D341Med (cell line): Measurements from ENCODE around the gene CDCA4.

Source experiments
- DNase-seq: peaks from one replicate; pipeline ENCODE4 v3.0.0; 2012; ENCODE audit warnings: low spot score

CDCA4 gene

DNA sequence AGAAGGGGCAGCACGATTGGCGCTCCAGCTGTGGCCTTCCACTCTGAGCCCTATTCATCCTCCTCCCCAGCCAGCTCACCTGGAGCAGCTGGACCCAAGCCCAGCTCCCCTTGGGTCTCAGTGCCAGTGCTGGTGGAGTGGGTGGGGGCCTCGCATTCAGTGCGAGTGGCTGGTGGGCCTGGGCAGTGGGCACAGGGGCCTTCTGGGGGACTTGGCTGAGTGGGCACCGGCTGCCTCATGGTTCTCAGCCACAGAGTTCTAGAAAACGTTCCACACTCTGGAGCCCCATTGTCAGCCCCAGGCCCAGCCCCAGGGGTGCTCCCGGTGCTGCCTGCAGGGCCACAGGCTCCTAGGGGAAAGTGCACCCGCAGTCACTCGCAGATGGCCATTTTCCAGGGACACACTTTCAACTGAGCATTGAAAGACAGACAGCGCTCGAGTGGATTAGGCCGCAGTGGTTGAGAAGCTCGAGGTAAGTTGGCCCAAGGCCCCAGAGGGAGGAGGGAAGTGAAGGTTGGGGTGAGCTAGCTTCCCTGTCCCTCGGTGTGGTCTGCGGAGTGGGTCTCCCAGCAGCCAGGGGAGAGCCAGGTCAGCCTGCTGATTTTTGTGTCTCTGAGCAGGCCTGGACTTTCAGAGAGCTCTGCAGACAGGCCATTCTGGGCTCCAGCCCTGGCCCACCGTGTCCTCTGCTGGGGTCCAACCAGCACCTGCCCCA, 31.5 kb downstream of the CDCA4 start:
- no peak for DNase-seq

DNA sequence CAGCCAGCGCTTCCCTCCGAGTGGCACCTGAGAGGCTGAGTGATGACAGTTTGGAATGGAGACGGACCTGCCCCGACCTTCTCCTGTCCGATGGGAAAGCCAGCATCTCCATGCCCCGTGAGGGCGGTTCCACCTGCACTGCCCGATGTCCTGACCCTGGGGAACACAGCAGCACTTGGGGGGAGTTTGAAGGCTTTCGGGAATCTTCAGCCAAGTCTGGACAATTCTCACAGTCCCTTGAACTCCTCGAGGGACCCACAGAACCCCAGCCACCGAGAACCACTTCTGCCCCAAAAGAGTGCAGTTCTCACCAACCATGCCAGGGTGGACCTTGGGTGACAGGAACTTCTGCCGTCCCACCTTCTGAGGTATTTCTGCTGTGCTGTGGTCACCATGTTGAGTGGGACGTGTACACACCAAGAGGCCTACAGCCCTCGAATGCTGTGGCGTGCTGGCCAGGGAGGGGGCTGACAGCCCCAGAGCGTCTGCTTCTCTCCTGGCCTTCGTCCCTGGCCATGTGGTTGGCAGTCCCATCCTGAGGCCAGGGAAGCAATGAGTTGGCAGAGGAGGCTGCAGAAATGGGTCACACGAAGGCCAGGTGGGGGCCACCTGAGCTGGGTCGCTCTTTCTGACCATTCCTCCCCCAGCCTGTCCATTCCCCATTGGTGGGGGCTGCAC, 34.3 kb downstream of the CDCA4 start:
- no peak for DNase-seq

DNA sequence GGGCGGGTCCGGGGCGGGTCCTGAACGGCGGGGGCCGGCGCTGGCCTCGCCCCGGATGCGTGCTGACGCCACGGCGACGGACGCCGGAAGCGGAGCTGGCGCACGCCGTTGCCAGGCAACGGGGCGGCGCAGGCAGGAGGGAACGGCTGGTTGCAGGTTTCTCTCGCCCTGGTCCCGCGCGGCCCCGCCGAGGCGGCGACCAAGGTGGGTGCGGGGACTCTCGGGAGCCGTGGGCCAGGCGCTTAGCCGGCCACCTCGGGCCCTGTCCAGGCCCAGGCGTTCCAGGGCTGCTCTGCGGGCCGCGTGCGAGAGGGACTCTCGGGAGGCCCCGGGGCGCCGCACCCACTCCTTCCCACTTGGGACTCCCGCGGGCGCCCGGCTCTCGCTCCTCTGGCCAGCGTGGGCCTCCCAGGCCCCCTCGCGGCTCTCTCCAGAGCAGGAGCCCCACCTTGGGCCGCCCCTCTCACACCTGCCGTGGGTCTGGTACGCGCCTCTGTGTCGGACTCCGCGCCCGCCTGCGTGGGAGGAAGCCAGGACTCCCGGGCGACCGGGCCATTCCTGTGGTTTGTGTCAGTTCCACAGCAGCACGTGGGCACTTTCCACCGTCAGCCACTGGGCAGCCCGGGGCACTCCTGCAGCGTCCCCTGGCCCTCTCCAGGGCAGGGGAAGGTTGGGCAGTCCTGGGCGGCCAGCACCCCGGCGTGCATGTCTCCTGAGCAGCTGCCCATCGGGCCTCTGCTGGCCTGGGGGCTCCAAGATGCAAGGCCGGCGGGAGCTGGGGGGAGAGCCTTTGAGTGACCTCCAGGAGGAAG, 35.0 kb downstream of the CDCA4 start, which contains the start of gene CLBA1:
Gene CLBA1 (plus strand): TSS at position 114 of the 812 bp plus-strand sequence. CDS start 644 bp downstream, at position 758.
- peak; percentile 99 for DNase-seq

DNA sequence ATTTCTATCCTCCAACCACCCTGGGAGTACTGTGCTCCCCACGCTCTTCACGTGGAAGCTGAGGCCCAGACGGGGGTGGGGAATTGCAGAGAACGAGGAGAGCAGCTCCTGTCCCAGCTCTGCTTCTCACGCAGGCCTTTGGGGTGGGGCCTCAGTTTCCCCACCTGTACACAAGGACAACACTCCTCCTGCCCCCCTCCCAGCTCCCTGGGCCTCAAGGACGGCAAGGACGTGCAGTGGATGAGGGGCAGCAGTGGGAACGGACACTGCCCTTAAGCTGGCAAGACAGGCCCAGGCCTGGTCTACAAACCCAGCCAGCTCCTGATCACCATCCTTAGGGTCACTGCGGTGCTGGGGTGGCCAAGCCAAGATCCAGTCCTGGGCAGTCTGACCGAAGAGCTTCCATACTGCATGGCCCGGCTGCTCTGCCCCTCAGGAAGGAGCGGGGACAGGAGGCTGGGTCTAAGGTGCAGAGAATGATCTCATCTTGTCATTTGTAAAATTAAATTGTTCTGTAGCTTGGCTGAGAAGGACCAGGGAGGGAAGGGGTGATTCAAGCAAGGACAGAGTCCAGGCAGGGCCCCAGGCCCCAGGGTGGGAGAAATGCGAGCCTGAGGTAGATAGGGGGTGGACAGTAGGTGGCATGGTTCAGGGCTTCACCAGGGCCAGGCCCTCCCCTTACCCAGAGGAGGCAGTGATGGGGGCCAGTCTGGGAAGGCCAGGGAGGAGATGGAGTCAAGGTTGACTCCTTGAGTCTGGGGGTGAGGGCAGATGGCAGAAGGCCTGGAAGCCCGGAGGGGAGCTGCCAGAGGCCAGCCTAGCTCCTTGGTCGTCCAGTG, 36.6 kb downstream of the CDCA4 start:
- DNase-seq, result no peak

DNA sequence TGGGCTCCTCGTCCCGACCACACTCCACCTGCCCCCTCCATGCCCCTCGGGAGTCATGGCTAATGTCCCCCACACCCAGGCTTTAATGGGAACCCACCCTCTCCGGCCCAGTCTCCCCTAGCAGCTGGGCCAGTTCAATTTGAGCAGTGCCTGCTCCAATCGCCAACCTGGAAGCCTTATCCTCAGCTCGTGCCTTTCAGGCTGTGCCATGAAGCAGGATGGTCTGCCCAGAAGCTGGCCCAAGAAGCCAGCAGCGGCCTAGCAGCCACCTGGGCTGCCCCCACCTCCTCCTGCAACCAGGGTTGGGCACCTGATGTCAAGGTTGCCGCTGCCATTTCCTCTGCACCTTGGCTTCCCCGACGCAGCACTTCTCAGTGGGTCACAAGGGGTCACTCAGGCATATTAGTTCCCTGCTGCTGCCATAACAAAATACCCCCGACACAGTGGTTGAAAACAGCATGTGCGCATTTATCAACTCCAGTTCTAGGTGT, 37.6 kb downstream of the CDCA4 start:
- no peak for DNase-seq

DNA sequence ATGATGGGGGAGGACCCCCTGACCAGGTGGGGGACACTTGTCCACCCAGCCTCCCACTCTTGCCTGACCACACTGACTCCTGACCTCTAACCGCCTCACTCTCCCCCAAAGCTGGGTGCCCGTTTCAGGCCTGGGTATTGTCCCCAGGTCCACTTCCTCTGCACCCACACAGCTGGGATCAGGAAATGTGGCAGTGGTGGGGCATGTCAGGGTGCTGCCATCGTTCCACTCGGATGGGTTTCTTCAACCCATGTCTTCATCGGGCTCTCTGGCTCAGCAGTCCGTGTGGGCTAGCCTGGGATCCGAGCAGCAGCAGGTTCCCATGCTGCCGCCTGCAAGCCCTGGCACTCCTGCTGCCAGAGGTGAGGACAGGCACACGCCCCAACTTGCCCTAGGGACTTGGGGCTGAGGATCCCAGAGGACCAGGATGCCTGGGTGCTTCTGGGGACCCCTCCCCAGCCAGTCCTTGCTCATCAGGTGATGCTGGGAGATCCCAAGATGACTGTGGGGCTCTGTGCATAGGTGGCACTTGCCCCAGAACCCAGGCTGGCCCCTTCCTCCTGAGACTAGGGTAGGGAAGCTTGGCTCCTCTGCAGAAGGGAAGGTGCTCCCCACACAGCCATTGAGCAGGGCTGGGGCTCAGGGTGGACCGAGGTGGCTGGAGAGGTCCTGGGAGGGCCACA, 38.2 kb downstream of the CDCA4 start:
- no peak for DNase-seq

DNA sequence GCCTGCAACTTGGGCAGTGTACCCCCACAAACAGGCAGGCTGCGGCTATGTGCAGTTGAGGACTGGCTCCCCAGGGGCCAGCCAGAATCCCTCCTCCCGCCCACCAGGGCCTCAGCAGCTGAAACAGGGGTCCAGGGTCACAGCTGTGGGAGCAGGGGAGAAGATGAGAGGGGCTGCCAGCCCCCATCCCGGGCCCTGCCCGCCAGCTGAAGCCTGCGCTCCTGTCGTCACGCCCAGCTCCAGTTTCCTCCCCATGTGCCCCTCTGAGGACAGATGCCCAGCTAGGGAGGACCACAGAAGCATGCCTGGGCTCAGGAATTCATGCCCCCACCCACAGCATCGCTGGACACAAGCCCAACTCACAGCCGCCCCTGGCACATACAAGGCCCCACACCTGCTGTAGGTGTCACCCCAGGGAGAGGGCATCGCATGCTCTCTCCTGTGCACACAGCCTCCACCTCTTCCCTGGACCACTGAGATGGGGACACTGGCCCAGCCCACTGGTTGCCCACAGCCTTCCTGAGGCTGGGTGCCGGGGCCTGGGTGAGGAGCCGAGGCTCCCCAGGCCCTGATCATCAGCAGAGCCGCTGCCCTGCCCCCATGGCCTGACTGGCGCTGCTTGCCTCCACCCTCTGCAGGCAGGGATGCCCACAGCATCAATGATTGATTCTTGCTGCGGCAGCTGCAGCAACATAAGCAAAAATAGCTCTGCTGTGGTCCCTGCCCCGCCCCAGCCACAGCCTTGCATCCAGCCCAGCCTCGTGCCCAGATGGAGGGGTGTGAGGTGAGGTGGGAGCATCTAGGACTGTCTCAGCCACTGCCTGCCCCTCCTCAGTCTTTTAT, 39.0 kb downstream of the CDCA4 start:
- no peak for DNase-seq

DNA sequence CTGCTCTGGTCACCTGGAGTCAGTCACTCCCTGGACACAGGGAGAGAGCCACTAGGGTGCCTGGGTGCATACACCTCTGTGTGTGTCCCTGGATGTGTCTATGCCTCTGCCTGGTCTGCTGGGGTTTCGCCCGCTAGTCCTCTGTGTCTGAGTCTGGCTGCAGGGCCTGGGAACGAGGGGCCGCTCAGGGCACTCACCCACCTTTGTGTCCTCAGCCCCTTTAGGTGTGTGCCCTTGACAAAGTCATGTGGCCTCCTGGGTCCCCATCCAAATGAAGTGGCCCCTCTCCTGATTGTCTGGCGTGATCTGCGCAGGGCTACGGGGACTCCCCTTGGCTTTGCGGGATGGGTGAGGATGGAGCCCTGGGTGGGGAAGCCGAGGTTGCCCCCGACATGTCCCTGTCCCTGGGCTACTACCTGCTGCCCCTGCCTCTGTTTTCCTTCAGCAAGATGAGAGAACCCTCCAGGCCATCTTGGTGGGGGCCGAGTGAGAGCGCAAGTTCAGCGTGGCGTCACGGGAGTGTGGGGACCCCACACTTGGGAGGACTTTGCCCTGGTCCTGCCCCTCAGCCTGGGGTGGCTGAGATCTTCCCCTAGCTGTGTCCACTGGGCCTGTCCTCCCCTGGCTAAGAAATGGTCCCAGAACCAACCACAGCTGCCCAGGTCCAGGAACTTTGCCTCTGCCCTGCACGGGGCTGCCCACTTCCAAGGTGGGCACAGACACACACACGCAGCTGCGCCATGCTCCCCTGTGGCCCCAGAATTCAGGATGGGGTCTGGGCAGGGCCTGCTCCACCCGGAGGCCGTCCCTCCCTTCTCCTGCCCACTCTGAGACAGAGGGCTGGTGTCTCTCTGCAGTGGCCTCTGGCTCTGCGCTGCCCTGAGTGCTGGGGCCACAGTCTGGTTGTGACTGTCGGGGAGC, 40.0 kb downstream of the CDCA4 start:
- no peak for DNase-seq

DNA sequence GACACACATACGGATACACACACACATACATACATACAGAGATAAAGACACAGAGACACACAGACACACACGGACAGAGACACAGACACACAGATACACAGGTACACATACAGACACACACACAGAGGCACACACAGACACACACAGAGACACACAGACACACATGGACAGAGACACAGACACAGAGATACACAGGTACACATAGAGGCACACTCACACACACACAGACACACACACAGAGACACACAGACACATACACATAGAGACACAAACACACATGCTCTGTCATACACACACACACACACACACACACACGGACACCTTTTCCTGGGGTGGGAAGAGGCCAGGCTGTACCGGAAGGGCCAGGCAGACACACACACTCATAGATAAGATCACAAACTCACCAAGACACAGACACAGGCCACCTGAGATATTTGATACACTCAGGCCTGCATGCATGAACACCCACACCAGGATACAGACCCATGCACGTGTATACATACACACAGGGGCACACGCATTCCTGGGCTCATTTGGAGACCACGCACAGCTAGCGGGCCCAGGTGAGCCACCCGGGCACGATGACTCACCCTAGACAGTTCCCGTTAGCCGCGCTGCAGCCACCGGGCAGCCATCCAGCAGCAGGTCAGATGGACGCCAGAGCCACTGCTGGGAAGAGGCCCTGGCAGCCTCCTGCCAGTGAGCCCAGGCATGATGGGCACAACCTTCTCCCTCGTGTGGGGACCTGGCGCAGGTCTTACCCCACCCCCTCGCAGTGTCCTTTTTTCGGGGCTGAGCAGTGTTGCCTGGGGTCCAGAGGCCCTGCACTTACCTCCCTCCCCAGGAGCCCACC, 40.9 kb downstream of the CDCA4 start:
- no peak for DNase-seq

DNA sequence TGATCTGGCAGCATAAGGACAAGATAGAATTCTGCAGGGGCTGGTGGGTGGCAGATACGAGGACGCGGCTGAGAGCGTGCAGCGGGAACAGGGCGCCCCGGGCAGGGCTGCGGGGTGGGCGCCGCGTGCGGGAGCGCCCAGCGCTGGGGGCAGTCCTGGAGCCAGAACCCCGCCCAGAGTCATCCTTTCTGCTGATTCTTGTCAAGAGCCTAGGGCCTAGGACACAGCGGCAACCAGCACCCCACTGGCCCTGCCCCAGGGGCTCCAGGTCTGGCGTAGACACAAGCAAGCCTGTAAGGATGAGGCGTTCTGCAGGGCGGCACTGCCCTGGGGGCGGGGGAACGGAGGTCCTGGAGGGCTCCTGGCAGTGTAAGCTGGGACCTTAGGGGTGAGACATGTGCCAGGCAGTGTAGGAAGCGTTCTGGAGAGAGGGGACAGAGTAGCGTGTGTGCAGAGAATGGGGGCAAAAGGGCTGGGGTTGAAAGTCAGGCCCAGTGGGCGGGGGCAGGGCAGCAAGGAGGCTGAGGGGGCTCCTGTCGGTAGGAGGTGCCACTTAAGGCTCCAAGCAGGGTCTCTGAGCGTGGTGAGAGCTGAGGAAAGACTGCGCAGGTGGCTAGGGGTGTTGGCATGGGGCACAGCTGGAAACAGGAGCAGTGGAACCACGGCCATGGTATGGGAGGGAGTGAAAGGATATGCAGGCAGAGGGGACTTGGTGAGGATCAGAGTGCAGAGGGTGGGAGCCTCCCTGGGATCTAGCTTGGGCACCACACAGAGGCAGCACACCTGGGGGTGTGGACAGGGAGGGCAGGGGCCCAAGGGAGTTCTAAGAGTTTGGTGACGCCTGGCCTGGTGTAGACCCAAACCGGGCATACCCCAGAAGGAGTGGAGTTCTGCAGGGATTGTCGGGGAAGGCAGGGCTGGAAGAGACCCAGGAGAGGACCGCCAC, 41.9 kb downstream of the CDCA4 start:
- DNase-seq, result no peak

DNA sequence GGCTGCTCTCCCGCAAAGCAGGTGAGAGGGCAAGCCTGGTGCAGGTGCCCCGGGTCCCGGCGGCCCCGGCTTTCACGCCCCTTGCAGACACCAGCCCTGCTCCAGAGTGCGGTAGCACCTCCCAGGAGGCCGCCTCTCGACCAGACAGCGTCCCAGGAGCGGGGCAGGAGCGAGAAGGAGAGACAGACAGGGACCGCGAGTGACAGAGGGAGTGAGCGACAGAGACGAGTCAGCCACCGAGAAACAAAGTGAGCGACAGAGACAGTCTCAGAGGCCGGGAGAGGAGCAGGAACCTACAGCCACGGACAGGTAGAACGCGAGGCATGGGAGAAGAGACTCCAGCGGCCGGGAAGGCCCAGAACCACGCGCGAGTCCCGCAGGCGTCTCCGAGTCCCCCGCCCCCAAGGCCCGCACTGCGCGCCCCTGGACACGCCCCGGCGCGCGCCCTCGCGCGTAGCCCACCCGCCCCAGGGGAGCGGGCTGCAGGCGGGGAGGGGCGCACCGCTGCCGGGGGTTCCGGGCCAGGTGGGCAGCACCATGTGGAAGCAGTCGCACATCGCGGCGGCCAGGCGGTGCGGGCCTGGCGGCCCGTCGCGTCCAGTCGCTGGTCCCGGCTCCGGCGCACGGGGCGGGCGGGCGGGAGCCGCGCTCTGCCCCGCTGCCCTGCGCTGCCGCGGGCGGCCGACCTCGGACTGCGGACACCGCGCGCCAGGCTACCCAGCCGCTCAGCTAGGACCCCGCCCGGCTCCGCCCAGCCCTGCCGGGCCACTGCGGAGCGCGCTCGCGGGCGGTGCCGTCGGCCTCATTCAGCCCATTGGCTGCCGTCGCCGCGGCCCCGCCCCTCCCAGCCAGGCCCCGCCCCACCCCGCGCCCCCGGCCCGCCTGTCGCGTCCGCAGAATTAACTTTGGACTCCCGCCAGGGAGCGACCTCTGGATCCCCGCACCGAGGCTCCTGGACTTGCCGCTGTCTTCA, 42.9 kb downstream of the CDCA4 start, which contains the start of gene AHNAK2:
Gene AHNAK2 (minus strand): TSS at position 694 of the 973 bp plus-strand sequence. CDS start 137 bp downstream, at position 557.
- DNase-seq, result peak; percentile 97

DNA sequence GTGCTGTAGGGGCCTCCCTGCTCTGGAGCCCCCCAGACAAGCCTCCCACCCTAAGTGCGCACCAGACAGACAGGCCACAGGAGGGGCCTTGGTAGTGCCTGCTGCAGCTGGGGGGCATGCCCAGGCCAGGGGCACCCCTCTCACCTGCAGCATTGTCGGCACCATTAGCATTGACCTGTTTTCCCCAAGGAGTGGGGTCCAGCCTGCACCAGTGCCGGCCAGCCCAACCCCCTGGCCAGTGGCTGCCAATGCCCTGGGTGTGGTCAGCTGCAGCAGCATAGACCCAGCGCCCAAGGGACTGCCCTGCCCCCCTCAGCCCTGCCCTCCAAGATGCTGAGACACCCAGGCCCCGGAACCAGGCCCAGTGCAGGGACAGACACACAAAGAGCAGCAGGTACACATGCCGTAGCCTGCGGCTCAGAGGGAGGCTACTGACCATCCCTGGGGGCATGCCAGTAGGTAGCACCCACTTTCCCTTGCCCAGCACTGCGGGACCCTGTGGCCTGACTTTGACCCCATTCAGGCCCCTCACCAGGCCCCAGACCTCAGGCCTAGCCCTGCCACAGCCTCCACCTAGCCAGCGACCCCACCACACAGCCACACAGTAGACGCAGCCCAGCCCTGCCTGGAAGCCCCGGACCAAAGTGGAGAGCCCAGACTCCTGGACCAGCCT, 43.7 kb downstream of the CDCA4 start:
- no peak for DNase-seq

DNA sequence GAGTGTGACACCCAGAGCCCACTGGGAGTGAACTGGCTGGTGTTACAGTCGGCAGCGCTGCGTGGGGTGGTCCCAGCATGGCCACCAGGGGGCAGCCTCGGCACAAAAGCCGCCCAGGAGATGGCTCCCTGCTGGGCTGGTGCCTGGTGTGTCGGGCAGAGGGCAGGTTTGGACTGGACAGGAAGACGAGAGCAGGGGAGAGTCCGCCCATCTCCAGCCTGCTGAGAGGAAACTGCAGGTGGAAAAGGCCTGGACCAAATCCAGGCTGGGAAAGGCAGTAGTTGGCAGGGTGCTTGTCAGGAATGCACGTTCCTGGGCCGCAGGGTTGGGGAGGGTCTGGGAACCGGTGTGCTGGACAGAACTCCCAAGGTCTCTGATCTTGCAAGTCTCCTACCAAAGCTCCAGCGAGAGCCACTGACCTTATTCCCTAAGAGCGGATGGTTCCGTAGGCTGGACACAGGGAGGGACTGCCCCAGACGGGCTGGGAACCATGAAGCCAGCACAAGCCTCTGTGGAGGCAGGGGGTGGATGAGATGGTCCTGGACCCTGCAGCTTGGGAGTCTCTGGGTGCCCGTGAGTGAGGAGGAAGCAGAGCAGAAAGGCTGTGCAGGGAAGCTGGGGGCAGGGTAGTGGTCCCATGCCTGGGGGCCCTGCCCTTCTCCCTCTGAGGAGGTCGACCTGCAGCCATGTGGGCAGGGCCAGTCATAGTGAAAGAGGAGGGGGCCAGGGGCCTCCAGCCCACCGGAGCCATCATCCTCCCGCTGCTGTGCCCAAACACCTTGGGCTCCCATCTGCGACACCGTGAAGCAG, 44.5 kb downstream of the CDCA4 start:
- peak; percentile 89 for DNase-seq
